LNCaP clone FGC (cell line): ENCODE results near the gene TIMM8A.

ENCODE experiments used
- DNase-seq: peaks from one replicate; pipeline ENCODE4 v3.0.0-alpha.2; 2011; ENCODE audit warnings: low read depth
- H3K4me3 ChIP-seq: 2 replicates; pipeline ENCODE4 v1.5.1; 2011; ENCODE audit warnings: mild to moderate bottlenecking, low read depth, low read length, control low read depth
- TF ChIP-seq, protein P1 (sequence below): IDR thresholded peaks from 2 replicates; pipeline ENCODE4 v1.5.1; 2012; ENCODE audit warnings: mild to moderate bottlenecking; ENCODE audit not compliant: control insufficient read depth, insufficient read depth; ENCODE audit errors: extremely low read depth

The TIMM8A gene

GRCh38 chrX:101348452-101349192 lies at the start of gene TIMM8A:
Gene TIMM8A (minus strand): TSS chrX:101348742. CDS start chrX:101348664, 78 bp downstream.
- DNase-seq = peak; percentile 46
- TF ChIP-seq, protein P1, sequence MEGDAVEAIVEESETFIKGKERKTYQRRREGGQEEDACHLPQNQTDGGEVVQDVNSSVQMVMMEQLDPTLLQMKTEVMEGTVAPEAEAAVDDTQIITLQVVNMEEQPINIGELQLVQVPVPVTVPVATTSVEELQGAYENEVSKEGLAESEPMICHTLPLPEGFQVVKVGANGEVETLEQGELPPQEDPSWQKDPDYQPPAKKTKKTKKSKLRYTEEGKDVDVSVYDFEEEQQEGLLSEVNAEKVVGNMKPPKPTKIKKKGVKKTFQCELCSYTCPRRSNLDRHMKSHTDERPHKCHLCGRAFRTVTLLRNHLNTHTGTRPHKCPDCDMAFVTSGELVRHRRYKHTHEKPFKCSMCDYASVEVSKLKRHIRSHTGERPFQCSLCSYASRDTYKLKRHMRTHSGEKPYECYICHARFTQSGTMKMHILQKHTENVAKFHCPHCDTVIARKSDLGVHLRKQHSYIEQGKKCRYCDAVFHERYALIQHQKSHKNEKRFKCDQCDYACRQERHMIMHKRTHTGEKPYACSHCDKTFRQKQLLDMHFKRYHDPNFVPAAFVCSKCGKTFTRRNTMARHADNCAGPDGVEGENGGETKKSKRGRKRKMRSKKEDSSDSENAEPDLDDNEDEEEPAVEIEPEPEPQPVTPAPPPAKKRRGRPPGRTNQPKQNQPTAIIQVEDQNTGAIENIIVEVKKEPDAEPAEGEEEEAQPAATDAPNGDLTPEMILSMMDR = no peak

DNA sequence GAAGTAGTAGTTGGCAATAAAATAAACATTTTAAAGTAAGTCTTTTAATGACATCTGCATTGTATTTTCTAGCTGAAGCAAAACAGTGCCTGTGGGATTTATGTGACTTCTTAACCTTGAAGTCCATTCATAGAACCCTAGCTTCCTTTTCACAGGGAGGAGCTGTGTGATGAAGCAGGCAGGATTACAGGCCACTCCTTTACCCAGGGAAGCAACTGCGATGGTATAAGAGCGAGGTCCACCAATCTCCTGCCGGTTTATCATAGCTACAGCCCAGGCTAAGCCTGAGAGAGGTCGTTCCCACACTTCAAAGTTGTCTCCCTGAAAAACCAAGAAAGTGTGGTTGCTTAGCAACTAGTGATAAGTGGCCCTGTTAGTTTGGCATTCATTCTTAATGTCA lies 49.2 kb upstream of the TIMM8A start:
- TF ChIP-seq, protein P1 = no peak
- no peak overlapping the region for H3K4me3 ChIP-seq
- no peak for DNase-seq

More at GRCh38 chrX:101348452-101349192, at the start of gene TIMM8A:
- peak within 1 kb of the TSS; percentile 82 for H3K4me3 ChIP-seq

DNA sequence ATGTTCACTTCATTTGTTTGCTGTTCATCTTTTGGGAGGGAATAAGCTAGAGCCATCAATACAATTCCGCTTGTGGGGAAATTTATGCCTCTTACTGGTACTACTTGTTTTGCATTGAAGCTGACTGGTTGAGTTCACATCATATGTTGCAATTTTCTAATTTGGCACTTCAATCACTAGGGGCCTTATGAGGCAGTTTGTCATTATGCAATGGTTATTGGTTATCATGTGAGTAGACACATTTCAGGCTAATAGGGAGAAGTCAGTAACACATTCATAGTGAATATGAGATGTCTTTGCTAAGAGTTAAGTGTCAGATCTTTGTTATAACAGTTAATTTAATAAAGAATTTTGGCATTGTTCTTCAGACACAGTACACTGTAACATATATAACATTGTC lies 47.2 kb upstream of the TIMM8A start:
- TF ChIP-seq, protein P1 = no peak
- no peak overlapping the region for H3K4me3 ChIP-seq
- no peak for DNase-seq

DNA sequence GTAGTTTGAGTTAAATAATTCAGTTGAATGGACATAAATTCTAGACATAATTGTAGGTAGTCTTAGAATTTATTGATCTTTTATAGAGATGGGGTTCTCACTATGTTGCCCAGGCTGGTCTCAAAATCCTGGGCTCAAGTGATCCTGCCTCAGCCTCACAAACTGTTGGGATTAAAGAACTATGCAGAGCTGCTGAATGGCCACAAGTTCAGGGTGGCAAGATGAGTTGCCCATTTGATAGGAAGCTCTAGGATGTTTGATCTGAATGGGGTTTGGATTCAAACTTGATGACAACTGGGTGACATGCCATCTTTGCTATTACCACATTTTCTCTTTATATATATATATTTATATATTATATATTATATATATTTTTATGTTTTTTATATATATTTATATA lies 45.8 kb upstream of the TIMM8A start:
- no peak overlapping the region for H3K4me3 ChIP-seq
- no peak for DNase-seq
- TF ChIP-seq, protein P1 = no peak

GRCh38 chrX:101393530-101394305 lies 45.2 kb upstream of the TIMM8A start:
- no peak overlapping the region for H3K4me3 ChIP-seq
- no peak for DNase-seq
- TF ChIP-seq, protein P1 = no peak

DNA sequence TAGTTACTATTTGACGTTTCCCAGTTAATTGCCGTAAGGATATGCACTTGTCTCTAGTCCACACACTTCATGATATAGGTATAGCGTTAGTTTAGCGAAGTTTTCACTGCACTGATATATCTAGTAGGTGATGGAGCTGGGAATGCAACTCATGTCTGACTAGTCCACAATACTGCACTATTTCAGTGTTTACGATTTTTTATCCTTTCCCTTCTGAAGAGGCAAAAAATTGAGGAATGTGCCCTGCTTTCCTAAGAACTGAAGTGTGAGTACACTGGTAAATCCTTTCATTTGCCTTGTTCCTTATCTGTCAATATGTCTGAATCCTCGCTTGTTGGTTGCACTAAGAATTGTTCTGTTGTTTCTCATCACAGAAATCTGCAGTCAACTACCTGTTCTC lies 43.3 kb upstream of the TIMM8A start:
- TF ChIP-seq, protein P1 = no peak
- DNase-seq = no peak
- H3K4me3 ChIP-seq = peak overlapping the region; percentile 75
